HepG2 (cell line): ENCODE measurements around the gene MSANTD1. TPM values are rescaled to one million over a fixed set of nuclear protein-coding genes. Genes with fewer than 3 reads are reported as not detected.

Source experiments
- CHD2 ChIP-seq: IDR thresholded peaks from 2 replicates; pipeline ENCODE4 v1.6.1; 2011; ENCODE audit warnings: low read depth, low read length, improper control_type of control experiment
- GFI1 ChIP-seq: sonication (generic); formaldehyde crosslinking; IDR thresholded peaks from 2 replicates; pipeline ENCODE4 v1.5.0; 2020; ENCODE audit warnings: missing genetic modification reagents, mild to moderate bottlenecking, borderline replicate concordance
- HCFC1 ChIP-seq: fragments of 150-350 bp; IDR thresholded peaks from 2 replicates; pipeline ENCODE4 v1.6.1; 2014; ENCODE audit warnings: low read depth, low read length
- MATR3 ChIP-seq: sonication (generic); formaldehyde crosslinking; IDR thresholded peaks from 2 replicates; pipeline ENCODE4 v1.4.0; 2020; ENCODE audit warnings: missing genetic modification reagents
- MED1 ChIP-seq: sonication (generic); formaldehyde crosslinking; IDR thresholded peaks from 2 replicates; pipeline ENCODE4 v1.4.0; 2020; ENCODE audit warnings: missing genetic modification reagents
- MYC ChIP-seq: sonication (generic); formaldehyde crosslinking; IDR thresholded peaks from 2 replicates; pipeline ENCODE4 v1.9.0; 2021; ENCODE audit warnings: missing genetic modification reagents, borderline replicate concordance
- NFRKB ChIP-seq: fragments of 450-650 bp; IDR thresholded peaks from 2 replicates; pipeline ENCODE4 v1.6.1; 2017
- PHF5A ChIP-seq: IDR thresholded peaks from one replicate; pipeline ENCODE4 v1.6.1; 2018; ENCODE audit warnings: low read depth, missing genetic modification reagents; ENCODE audit not compliant: unreplicated experiment
- RARG ChIP-seq: sonication (generic); formaldehyde crosslinking; IDR thresholded peaks from 2 replicates; pipeline ENCODE4 v1.4.0; 2020; ENCODE audit warnings: low read depth, mild to moderate bottlenecking, missing genetic modification reagents
- SIN3A ChIP-seq: IDR thresholded peaks from 2 replicates; pipeline ENCODE4 v1.6.1; 2011; ENCODE audit warnings: low read depth, mild to moderate bottlenecking, control low read depth, low read length, borderline replicate concordance
- SMAD9 ChIP-seq: sonication (generic); formaldehyde crosslinking; IDR thresholded peaks from 2 replicates; pipeline ENCODE4 v1.5.1; 2020; ENCODE audit warnings: mild to moderate bottlenecking, missing genetic modification reagents
- TBP ChIP-seq: sonication (generic); formaldehyde crosslinking; IDR thresholded peaks from 2 replicates; pipeline ENCODE4 v1.5.0; 2020; ENCODE audit warnings: missing genetic modification reagents
- TCF7 ChIP-seq: sonication (generic); IDR thresholded peaks from 2 replicates; pipeline ENCODE4 v1.6.1; 2016; ENCODE audit warnings: antibody characterized with exemption, low read depth
- ZEB1 ChIP-seq: IDR thresholded peaks from 2 replicates; pipeline ENCODE4 v1.6.1; 2012; ENCODE audit warnings: mild to moderate bottlenecking, low read depth, inconsistent platforms; ENCODE audit not compliant: insufficient replicate concordance
- ZNF3 ChIP-seq: IDR thresholded peaks from 2 replicates; pipeline ENCODE4 v1.7.0; 2017; ENCODE audit warnings: inconsistent platforms
- ZNF431 ChIP-seq: sonication (generic); formaldehyde crosslinking; IDR thresholded peaks from 2 replicates; pipeline ENCODE4 v1.9.0; 2022; ENCODE audit warnings: missing genetic modification reagents, low read depth, mild to moderate bottlenecking, borderline replicate concordance
- ZNF75D ChIP-seq: sonication (generic); formaldehyde crosslinking; IDR thresholded peaks from 2 replicates; pipeline ENCODE4 v1.8.1; 2023; ENCODE audit warnings: missing genetic modification reagents, mild to moderate bottlenecking, borderline replicate concordance
- ZNF879 ChIP-seq: sonication (generic); formaldehyde crosslinking; IDR thresholded peaks from 2 replicates; pipeline ENCODE4 v1.8.1; 2023; ENCODE audit warnings: missing genetic modification reagents
- polyA plus RNA-seq, 8 experiments: library from polyadenylated mRNA; depleted of rRNA in 3 of 8; stranded (reverse) in 7 of 8; unstranded in 1 of 8; fragments of >200 nt; fragmentation: Illumina TruSeq in 4 of 8; extraction: Trizol in 4 of 8; gene quantifications; 2 replicates each; pipeline versions ENCODE4 v1.2.1 to v1.2.3, GENCODE V29; 2011 to 2016; ENCODE audit warnings: low read depth in 4 of 8, missing spikeins in 1 of 8, mixed read lengths in 1 of 8; ENCODE audit not compliant: insufficient read depth in 1 of 8
- total RNA-seq, 5 experiments: library from RNA; depleted of rRNA; stranded (reverse); fragments of >200 nt; fragmentation: Illumina TruSeq; extraction: Trizol; gene quantifications; 2 replicates each; pipeline ENCODE4 v1.2.3, GENCODE V29; 2016; ENCODE audit warnings: low read depth in 1 of 5
- TF ChIP-seq, protein P1 (sequence below): sonication (generic); formaldehyde crosslinking; IDR thresholded peaks from 2 replicates; pipeline ENCODE4 v1.8.1; 2022; ENCODE audit warnings: mild to moderate bottlenecking, missing genetic modification reagents
- TF ChIP-seq, protein P2 (sequence below): sonication (generic); formaldehyde crosslinking; IDR thresholded peaks from 2 replicates; pipeline ENCODE4 v1.4.0; 2020; ENCODE audit warnings: missing genetic modification reagents
- TF ChIP-seq, protein P3 (sequence below): sonication (generic); formaldehyde crosslinking; IDR thresholded peaks from 2 replicates; pipeline ENCODE4 v1.5.0; 2020; ENCODE audit warnings: missing genetic modification reagents

Gene MSANTD1
- total and polyA plus RNA-seq, 2 of the 13 experiments (the other 11 are each of a cell fraction or from before 2014, with no cell fraction given): 0.22 to 0.40 TPM

DNA sequence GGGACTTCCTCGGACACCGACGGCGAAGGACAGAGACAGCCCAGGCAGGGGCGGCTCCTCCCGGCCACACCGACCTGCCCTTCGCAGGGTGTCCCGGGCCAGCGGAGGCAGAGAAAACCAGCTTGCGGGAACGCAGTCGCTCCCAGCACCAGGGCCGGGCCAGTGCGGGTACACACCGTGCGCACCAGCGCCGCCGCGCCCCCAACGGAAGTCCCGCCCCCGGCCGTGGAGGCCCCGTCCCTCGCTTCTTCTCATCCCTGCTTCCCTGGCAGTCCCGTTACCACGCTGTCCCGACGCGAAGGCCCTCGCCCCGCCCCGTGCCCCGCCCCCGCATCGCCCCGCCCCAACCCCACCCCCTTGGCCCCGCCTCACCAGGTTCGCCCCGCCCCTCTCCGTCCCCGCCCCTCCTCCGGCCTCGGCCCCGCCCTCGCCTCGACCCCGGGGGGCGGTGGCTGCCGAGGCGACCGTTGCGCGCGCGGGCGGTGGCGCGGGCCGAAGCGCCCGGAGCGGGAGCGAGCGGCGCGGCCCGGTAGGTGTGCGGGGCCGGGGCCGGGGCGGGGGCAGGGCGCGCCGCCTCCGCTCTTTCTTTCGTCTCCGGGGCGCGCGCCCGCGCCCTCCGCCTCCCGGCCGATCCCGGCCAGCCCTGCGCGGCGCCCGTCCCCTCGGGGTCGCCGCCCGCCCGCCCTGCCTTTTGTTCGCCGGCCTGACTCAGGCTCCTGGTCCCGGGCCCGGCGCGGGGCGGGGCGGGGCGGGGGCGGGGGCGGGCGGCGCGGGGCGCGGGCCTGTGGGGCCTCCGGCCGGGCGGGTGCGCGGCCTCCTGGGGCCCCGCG, 43.8 kb downstream of the MSANTD1 start, which contains the start of gene RGS12 (continued):
- TF ChIP-seq ZNF431: no peak; the same call in 1 of the 2 replicates
- TF ChIP-seq MED1 (CRISPR knock-in tag): peak; percentile 54; the same call in 1 of the 2 replicates
- TF ChIP-seq SIN3A: peak; percentile 78; the same call in 1 of the 2 replicates
- peak; percentile 52; the same call in 1 of the 2 replicates for TF ChIP-seq GFI1 (CRISPR knock-in tag)
- TF ChIP-seq ZEB1: no peak
- TF ChIP-seq, protein P1, sequence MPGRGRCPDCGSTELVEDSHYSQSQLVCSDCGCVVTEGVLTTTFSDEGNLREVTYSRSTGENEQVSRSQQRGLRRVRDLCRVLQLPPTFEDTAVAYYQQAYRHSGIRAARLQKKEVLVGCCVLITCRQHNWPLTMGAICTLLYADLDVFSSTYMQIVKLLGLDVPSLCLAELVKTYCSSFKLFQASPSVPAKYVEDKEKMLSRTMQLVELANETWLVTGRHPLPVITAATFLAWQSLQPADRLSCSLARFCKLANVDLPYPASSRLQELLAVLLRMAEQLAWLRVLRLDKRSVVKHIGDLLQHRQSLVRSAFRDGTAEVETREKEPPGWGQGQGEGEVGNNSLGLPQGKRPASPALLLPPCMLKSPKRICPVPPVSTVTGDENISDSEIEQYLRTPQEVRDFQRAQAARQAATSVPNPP: no peak
- no peak for TF ChIP-seq NFRKB
- peak; percentile 63 for TF ChIP-seq PHF5A (CRISPR knock-in tag)
- no peak for TF ChIP-seq ZNF75D (CRISPR knock-in tag)
- no peak for TF ChIP-seq SMAD9
- no peak for TF ChIP-seq TBP (CRISPR knock-in tag)
- no peak for TF ChIP-seq TCF7
- TF ChIP-seq, protein P2, sequence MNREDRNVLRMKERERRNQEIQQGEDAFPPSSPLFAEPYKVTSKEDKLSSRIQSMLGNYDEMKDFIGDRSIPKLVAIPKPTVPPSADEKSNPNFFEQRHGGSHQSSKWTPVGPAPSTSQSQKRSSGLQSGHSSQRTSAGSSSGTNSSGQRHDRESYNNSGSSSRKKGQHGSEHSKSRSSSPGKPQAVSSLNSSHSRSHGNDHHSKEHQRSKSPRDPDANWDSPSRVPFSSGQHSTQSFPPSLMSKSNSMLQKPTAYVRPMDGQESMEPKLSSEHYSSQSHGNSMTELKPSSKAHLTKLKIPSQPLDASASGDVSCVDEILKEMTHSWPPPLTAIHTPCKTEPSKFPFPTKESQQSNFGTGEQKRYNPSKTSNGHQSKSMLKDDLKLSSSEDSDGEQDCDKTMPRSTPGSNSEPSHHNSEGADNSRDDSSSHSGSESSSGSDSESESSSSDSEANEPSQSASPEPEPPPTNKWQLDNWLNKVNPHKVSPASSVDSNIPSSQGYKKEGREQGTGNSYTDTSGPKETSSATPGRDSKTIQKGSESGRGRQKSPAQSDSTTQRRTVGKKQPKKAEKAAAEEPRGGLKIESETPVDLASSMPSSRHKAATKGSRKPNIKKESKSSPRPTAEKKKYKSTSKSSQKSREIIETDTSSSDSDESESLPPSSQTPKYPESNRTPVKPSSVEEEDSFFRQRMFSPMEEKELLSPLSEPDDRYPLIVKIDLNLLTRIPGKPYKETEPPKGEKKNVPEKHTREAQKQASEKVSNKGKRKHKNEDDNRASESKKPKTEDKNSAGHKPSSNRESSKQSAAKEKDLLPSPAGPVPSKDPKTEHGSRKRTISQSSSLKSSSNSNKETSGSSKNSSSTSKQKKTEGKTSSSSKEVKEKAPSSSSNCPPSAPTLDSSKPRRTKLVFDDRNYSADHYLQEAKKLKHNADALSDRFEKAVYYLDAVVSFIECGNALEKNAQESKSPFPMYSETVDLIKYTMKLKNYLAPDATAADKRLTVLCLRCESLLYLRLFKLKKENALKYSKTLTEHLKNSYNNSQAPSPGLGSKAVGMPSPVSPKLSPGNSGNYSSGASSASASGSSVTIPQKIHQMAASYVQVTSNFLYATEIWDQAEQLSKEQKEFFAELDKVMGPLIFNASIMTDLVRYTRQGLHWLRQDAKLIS (CRISPR knock-in tag): no peak
- no peak for TF ChIP-seq ZNF879
- TF ChIP-seq MYC (CRISPR knock-in tag): peak; percentile 77; the same call in 1 of the 2 replicates
- TF ChIP-seq MATR3 (CRISPR knock-in tag): no peak
- TF ChIP-seq, protein P3, sequence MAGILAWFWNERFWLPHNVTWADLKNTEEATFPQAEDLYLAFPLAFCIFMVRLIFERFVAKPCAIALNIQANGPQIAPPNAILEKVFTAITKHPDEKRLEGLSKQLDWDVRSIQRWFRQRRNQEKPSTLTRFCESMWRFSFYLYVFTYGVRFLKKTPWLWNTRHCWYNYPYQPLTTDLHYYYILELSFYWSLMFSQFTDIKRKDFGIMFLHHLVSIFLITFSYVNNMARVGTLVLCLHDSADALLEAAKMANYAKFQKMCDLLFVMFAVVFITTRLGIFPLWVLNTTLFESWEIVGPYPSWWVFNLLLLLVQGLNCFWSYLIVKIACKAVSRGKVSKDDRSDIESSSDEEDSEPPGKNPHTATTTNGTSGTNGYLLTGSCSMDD (CRISPR knock-in tag): no peak
- TF ChIP-seq CHD2: 0 out of 2 replicates have a peak, but pooled peaks have one; percentile 11
- TF ChIP-seq ZNF3 (CRISPR knock-in tag): no peak
- TF ChIP-seq HCFC1: no peak
- TF ChIP-seq RARG (CRISPR knock-in tag): no peak
